ENCODE results near the gene NDUFAF5. TPM values are rescaled to one million over a fixed set of nuclear protein-coding genes. Genes with fewer than 3 reads are reported as not detected.
"Not testable (repeated sequence)": the region's sequence is repeated elsewhere in the genome, so short reads cannot be mapped to it uniquely, and the experiment has no call there.

Gene NDUFAF5
- 19.1 TPM for polyA plus RNA-seq (2013, experiment 1 of 2; ENCODE audit: insufficient read length)
- polyA plus RNA-seq (2013, experiment 2 of 2; ENCODE audit: insufficient read length): 18.4 TPM

GRCh38 chr20:13784893-13785715, at the start of gene NDUFAF5, which contains the start of gene ESF1:
Gene NDUFAF5 (plus strand): TSS chr20:13785028. CDS start chr20:13785069, 41 bp downstream.
Gene ESF1 (minus strand): TSS chr20:13784919. CDS start chr20:13783140, 1,779 bp downstream.
- peak; percentile 97 for DNase-seq

- no peak for DNase-seq
These were observed 49.0 kb upstream of the NDUFAF5 start for GRCh38 chr20:13735826-13736225.

- peak; percentile 46 for DNase-seq
These were observed 48.2 kb upstream of the NDUFAF5 start for GRCh38 chr20:13736436-13737191.

- DNase-seq: not testable (repeated sequence)
These were observed 46.6 kb upstream of the NDUFAF5 start for GRCh38 chr20:13738187-13738586.

GRCh38 chr20:13739731-13740649, 44.8 kb upstream of the NDUFAF5 start:
- DNase-seq: peak; percentile 18

- DNase-seq: no peak
These were observed 42.9 kb upstream of the NDUFAF5 start for GRCh38 chr20:13741879-13742278.

GRCh38 chr20:13744352-13744751, 40.5 kb upstream of the NDUFAF5 start:
- no peak for DNase-seq

- DNase-seq: no peak
These were observed 39.0 kb upstream of the NDUFAF5 start for GRCh38 chr20:13745784-13746183.

GRCh38 chr20:13749811-13750210, 35.0 kb upstream of the NDUFAF5 start:
- no peak for DNase-seq

GRCh38 chr20:13753436-13754036, 31.3 kb upstream of the NDUFAF5 start:
- no peak for DNase-seq

- no peak for DNase-seq
These were observed 29.0 kb upstream of the NDUFAF5 start for GRCh38 chr20:13755809-13756208.

GRCh38 chr20:13756551-13756950, 28.3 kb upstream of the NDUFAF5 start:
- no peak for DNase-seq

GRCh38 chr20:13758884-13759283, 25.9 kb upstream of the NDUFAF5 start:
- no peak for DNase-seq

GRCh38 chr20:13760451-13760946, 24.3 kb upstream of the NDUFAF5 start:
- not testable (repeated sequence) for DNase-seq

GRCh38 chr20:13765299-13765698, 19.5 kb upstream of the NDUFAF5 start:
- DNase-seq: no peak

- DNase-seq: no peak
These were observed 18.9 kb upstream of the NDUFAF5 start for GRCh38 chr20:13765868-13766416.

- no peak for DNase-seq
These were observed 14.7 kb upstream of the NDUFAF5 start for GRCh38 chr20:13770141-13770540.

- DNase-seq: peak; percentile 20
These were observed 12.9 kb upstream of the NDUFAF5 start for GRCh38 chr20:13771853-13772453.

GRCh38 chr20:13772529-13772928, 12.3 kb upstream of the NDUFAF5 start:
- no peak for DNase-seq

GRCh38 chr20:13775867-13776266, 9.0 kb upstream of the NDUFAF5 start:
- DNase-seq: no peak

GRCh38 chr20:13777171-13777601, 7.6 kb upstream of the NDUFAF5 start:
- DNase-seq: no peak

Data from fibroblast of skin of abdomen (primary cell).